SU-DHL-6 (cell line): ENCODE results near the gene TGM3.

ENCODE experiments used
- H2AFZ ChIP-seq: fragments of 200-600 bp; sonication (generic); 2 replicates; pipeline ENCODE4 v1.6.1; 2014; ENCODE audit warnings: low read depth, mild to moderate bottlenecking, moderate library complexity, mixed read lengths, antibody characterized with exemption, low read length; ENCODE audit not compliant: severe bottlenecking
- H3F3A ChIP-seq: fragments of 200-600 bp; shearing (Covaris generic); 2 replicates; pipeline ENCODE4 v1.6.0; 2016; ENCODE audit warnings: antibody characterized with exemption, mild to moderate bottlenecking; ENCODE audit not compliant: insufficient read depth
- H3K27ac ChIP-seq: fragments of 200-600 bp; sonication (generic); 2 replicates; pipeline ENCODE4 v1.5.1; 2016; ENCODE audit warnings: low read depth, mild to moderate bottlenecking, low read length, moderate library complexity, mixed read lengths
- H3K27me3 ChIP-seq: fragments of 200-600 bp; sonication (generic), shearing (Covaris generic); 2 replicates; pipeline ENCODE4 v1.6.0; 2014; ENCODE audit warnings: mild to moderate bottlenecking, low read length
- H3K36me3 ChIP-seq: fragments of 200-600 bp; sonication (generic); 2 replicates; pipeline ENCODE4 v1.6.1; 2014; ENCODE audit warnings: mild to moderate bottlenecking, low read length, mixed read lengths
- H3K4me2 ChIP-seq: fragments of 300-600, 200-600 bp; shearing (Covaris generic), sonication (generic); 2 replicates; pipeline ENCODE4 v1.6.0; 2014; ENCODE audit warnings: low read length, low read depth, mild to moderate bottlenecking; ENCODE audit not compliant: poor library complexity, severe bottlenecking
- H3K4me3 ChIP-seq: fragments of 200-600 bp; sonication (generic); 2 replicates; pipeline ENCODE4 v1.5.1; 2014; ENCODE audit warnings: antibody characterized with exemption, low read length, mild to moderate bottlenecking, mixed read lengths; ENCODE audit not compliant: insufficient read depth, poor library complexity, severe bottlenecking
- H3K79me2 ChIP-seq: fragments of 200-600 bp; sonication (generic); 2 replicates; pipeline ENCODE4 v1.6.1; 2014; ENCODE audit warnings: mild to moderate bottlenecking, low read length, moderate library complexity; ENCODE audit not compliant: insufficient read depth
- H3K9ac ChIP-seq: fragments of 200-600 bp; sonication (generic); 2 replicates; pipeline ENCODE4 v1.7.0; 2014; ENCODE audit warnings: mild to moderate bottlenecking, low read length
- H3K9me2 ChIP-seq: fragments of 200-600 bp; sonication (generic); replicated peaks from 2 replicates; pipeline ENCODE4 v1.6.1; 2014; ENCODE audit warnings: low read length; ENCODE audit not compliant: insufficient read depth
- H3K9me3 ChIP-seq: fragments of 200-600 bp; sonication (generic); 2 replicates; pipeline ENCODE4 v1.6.1; 2014; ENCODE audit warnings: low read length, mixed read lengths; ENCODE audit not compliant: insufficient read depth
- H4K20me1 ChIP-seq: fragments of 200-600 bp; sonication (generic); 2 replicates; pipeline ENCODE4 v1.6.1; 2014; ENCODE audit warnings: low read depth, mild to moderate bottlenecking, antibody characterized with exemption, low read length, moderate library complexity, mixed read lengths
- EZH2phosphoT487 ChIP-seq: fragments of 200-600 bp; sonication (generic), shearing (Covaris generic); conservative IDR thresholded peaks from 2 replicates; pipeline ENCODE4 v1.6.1; 2018; ENCODE audit warnings: mild to moderate bottlenecking, antibody characterized with exemption, low read length, moderate library complexity, mixed read lengths
- TF ChIP-seq, protein P1 (sequence below): fragments of 200-600 bp; sonication (generic); IDR thresholded peaks from one replicate; pipeline ENCODE4 v1.5.1; 2017; ENCODE audit warnings: antibody characterized with exemption, mild to moderate bottlenecking, low read length, moderate library complexity; ENCODE audit not compliant: insufficient read depth, poor library complexity, severe bottlenecking

The TGM3 gene

DNA sequence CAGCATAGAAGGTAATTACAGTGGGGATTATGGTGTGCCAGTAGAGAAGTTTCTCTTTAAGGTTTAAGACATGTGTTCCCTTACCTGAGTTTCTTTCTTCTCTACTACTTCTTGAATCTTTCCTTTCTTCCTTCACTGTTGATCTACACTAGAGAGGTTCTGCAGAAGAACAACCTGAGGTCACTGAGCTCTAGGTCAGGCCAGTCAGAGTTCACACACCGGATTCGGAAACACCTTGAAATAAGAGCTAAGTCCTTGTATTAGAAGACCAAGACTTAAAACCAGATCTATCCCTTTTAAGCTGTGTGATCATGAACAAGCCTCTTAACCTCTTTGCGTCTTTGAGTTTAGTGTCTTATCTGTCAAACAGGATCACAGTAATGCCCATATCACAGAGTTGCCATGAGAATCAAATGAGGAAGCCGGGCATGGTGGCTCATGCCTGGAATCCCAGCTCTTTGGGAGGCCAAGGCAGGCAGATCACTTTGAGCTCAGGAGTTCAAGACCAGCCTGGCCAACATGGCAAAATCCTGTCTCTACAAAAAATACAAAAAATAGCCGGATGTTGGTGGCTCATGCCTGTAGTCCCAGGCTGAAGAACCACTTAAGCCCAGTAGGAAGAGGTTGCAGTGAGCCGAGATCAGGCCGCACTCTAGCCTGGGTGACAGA is 22.0 kb upstream of the TGM3 start:
- Histone ChIP-seq H3K4me2 (no peak overlapping the region), H3K36me3 (no peaks in the 10 kb centered on the region), H3K27me3 (no peaks in the 10 kb centered on the region), H3F3A (no peaks in the 10 kb centered on the region), H3K9ac (no peak overlapping the region), H3K79me2 (no peaks in the 10 kb centered on the region), H3K9me3 (no peaks in the 10 kb centered on the region), H2AFZ (no peak overlapping the region), H3K27ac (no peak overlapping the region), H3K4me3 (no peak overlapping the region), H4K20me1 (no peaks in the 10 kb centered on the region), H3K9me2 (no peaks in the 10 kb centered on the region)
- TF ChIP-seq, protein P1, sequence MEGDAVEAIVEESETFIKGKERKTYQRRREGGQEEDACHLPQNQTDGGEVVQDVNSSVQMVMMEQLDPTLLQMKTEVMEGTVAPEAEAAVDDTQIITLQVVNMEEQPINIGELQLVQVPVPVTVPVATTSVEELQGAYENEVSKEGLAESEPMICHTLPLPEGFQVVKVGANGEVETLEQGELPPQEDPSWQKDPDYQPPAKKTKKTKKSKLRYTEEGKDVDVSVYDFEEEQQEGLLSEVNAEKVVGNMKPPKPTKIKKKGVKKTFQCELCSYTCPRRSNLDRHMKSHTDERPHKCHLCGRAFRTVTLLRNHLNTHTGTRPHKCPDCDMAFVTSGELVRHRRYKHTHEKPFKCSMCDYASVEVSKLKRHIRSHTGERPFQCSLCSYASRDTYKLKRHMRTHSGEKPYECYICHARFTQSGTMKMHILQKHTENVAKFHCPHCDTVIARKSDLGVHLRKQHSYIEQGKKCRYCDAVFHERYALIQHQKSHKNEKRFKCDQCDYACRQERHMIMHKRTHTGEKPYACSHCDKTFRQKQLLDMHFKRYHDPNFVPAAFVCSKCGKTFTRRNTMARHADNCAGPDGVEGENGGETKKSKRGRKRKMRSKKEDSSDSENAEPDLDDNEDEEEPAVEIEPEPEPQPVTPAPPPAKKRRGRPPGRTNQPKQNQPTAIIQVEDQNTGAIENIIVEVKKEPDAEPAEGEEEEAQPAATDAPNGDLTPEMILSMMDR: no peak
- TF ChIP-seq EZH2phosphoT487: no peak

DNA sequence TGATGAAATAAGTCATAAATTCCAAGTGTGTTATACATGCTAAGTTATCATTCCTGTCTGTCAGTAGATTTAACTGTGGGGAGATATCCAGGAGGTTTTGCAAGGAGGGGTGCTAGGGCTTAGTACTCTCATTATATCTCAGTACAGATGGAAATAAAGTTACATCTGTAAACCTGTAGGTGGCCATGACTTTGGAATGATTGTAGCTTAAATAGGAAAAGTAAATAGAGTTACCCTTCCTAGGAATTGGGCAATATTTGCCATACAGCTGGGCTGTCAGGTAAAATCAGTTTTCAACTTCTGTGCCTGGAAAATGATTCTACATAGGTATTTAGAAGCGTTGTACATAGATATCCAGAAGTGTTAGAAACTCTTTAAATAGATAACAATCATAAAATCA is 19.8 kb upstream of the TGM3 start:
- Histone ChIP-seq H3K4me2 (no peak overlapping the region), H3K79me2 (no peaks in the 10 kb centered on the region), H3K9me3 (no peaks in the 10 kb centered on the region), H3K27me3 (no peaks in the 10 kb centered on the region), H3K9ac (no peak overlapping the region), H3K27ac (no peak overlapping the region), H3K36me3 (no peaks in the 10 kb centered on the region), H2AFZ (no peak overlapping the region), H3F3A (no peaks in the 10 kb centered on the region), H4K20me1 (no peaks in the 10 kb centered on the region), H3K9me2 (no peaks in the 10 kb centered on the region), H3K4me3 (no peak overlapping the region)
- no peak for TF ChIP-seq EZH2phosphoT487
- TF ChIP-seq, protein P1: no peak

DNA sequence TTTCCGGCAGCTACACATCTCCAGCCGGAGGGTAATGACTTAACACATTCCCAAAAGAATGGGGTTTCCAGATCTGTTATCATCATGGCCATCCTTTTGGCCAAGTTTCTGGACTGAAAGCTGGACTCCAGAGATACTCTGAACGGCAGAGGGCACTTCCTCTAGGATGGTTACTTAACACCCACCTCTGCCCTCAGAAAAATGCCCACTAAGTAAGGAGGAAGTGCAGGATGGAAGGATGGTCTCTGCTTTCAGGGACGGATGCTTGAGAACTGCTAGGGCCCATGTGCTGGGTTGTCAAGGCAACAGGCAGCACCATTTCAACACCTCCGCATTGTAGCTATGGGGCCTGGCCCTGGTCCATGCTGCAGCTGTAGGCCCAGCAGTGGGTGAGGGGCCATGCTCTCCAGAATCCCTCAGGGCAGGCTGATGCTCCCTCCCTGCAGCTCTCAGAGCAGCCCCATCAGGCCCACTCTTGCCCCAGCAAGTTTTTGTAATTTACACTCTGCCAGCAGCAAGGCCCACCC is 16.5 kb upstream of the TGM3 start:
- no peaks in the 10 kb centered on the region for H3K36me3 ChIP-seq
- H3K9me3 ChIP-seq: no peaks in the 10 kb centered on the region
- no peaks in the 10 kb centered on the region for H3F3A ChIP-seq
- no peak for TF ChIP-seq EZH2phosphoT487
- TF ChIP-seq, protein P1: no peak
- no peak overlapping the region for H3K4me3 ChIP-seq
- no peaks in the 10 kb centered on the region for H3K9me2 ChIP-seq
- no peak overlapping the region for H3K4me2 ChIP-seq
- no peak overlapping the region for H2AFZ ChIP-seq
- H3K27ac ChIP-seq: no peak overlapping the region
- no peaks in the 10 kb centered on the region for H3K27me3 ChIP-seq
- H3K9ac ChIP-seq: no peak overlapping the region
- H3K79me2 ChIP-seq: no peaks in the 10 kb centered on the region
- H4K20me1 ChIP-seq: no peaks in the 10 kb centered on the region
